Measurements from ENCODE around the gene ZNF202.

- TF ChIP-seq POLR2A (IDR thresholded peaks at IDR 0.05; ENCODE audit: low read depth, low read length) (no peak), POLR2AphosphoS5 (IDR thresholded peaks at IDR 0.05; ENCODE audit: low read depth, low read length) (no peak)
These were observed 45.3 kb downstream of the ZNF202 start for GRCh38 chr11:123696183-123696582.

All from GM12892 (cell line).